Esophagus (tissue), 2 donors: ENCODE results near the gene ENDOV. TPM values are rescaled to one million over a fixed set of nuclear protein-coding genes. Genes with fewer than 3 reads are reported as not detected.
A peak's percentile ranks its signal among the peaks of the same experiment; 100 is the strongest.

Experiments used
- H3K27ac ChIP-seq, 2 donors: one replicate each; pipeline ENCODE4 v1.5.1; 2013; ENCODE audit warnings: low read depth in 2 of 2, mild to moderate bottlenecking in 2 of 2, inconsistent platforms in 1 of 2, low read length in 1 of 2, moderate library complexity in 1 of 2
- H3K27me3 ChIP-seq, 2 donors: one replicate each; pipeline ENCODE4 v1.6.1; 2013; ENCODE audit warnings: low read length in 2 of 2, control low read depth in 1 of 2, mild to moderate bottlenecking in 1 of 2; ENCODE audit not compliant: insufficient read depth in 2 of 2, control insufficient read depth in 1 of 2
- H3K36me3 ChIP-seq, 2 donors: one replicate each; pipeline ENCODE4 v1.6.1; 2013; ENCODE audit warnings: low read length in 1 of 2; ENCODE audit not compliant: control insufficient read depth in 2 of 2, insufficient read depth in 2 of 2
- H3K4me1 ChIP-seq, 2 donors: one replicate each; pipeline ENCODE4 v1.6.1; 2013; ENCODE audit warnings: low read length in 1 of 2; ENCODE audit not compliant: control insufficient read depth in 2 of 2, insufficient read depth in 2 of 2
- H3K4me3 ChIP-seq, 2 donors: one replicate each; pipeline ENCODE4 v1.5.1; 2013; ENCODE audit warnings: low read length in 2 of 2, mild to moderate bottlenecking in 2 of 2, low read depth in 1 of 2, moderate library complexity in 1 of 2
- H3K9me3 ChIP-seq, 2 donors: one replicate each; pipeline ENCODE4 v1.6.1; 2013; ENCODE audit warnings: mild to moderate bottlenecking in 2 of 2, low read depth in 1 of 2, low read length in 1 of 2, moderate library complexity in 1 of 2; ENCODE audit not compliant: control insufficient read depth in 2 of 2, insufficient read depth in 1 of 2
- WGBS, 2 donors: extraction: QIAGEN DNeasy Blood & Tissue Kit; methylation state at CpG; one replicate each; pipeline ENCODE4 v1.1.7; 2013; 5-methylcytosine and 5-hydroxymethylcytosine counted together
- polyA plus RNA-seq, 2 donors: library from polyadenylated mRNA; stranded (reverse); fragments of 200-250 nt; gene quantifications; one replicate each; pipeline ENCODE4 v1.2.3, GENCODE V29; 2013
- donor health status: healthy with polysubstance abuse.
- donor health status: Bipolar disorder and iron deficiency.

ENDOV gene
- polyA plus RNA-seq, 2 donors: 10.8 to 11.9 TPM

DNA sequence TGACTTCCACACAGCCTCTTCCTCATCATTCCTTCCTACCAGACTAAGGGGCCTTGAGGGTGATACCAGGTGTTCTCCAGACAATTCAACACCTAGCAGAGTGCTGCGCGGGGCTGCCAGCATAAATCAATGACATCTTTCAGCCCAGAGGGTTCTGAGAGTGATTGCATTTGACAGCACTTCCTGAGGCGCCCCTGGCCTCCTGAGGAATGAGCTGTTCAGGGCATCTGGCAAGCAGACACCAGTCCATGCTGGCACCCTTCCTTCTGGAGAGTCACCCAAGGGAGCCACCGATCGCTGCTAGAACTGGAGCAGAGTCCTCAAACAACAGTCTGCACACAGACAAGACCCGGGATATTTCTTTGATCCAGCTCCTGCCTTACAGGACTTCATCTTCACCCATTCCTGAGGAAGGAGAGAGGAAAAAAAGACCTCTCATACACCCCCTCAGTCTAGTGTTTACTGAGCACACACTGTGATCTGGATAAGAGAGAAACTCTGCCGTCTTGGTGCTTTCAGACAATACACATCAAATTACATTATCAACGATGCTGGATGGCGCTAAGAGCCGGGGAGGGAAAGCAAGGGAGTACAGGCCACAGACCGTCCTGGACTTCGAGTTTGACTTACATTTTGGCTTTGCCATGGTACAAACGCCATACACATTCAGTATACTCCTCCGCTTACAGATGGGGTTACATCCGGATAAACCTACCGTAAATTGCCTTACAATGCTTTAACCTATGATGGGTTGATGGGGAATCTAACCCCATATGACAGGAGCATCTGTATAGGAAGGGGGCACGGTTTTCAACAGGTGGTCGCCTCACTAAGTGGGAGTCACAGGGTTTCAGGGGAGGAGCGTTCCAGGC, 38.4 kb downstream of the ENDOV start:
- peaks cover 0 to 4% of the 10 kb centered on the region in 2 donors for H3K4me1 ChIP-seq
- WGBS, 2 donors: 72 to 75% methylated on average over 19 of the region's 19 CpGs
- peak overlapping the region in 1 of 2 donors; percentile 76 for H3K4me3 ChIP-seq
- H3K27ac ChIP-seq: no peak overlapping the region
- H3K9me3 ChIP-seq: peaks cover 0 to 2% of the 10 kb centered on the region in 2 donors
- H3K27me3 ChIP-seq: no peaks in the 10 kb centered on the region
- H3K36me3 ChIP-seq: no peaks in the 10 kb centered on the region

- no peaks in the 10 kb centered on the region for H3K27me3 ChIP-seq
- 32 to 49% methylated on average over 23 to 36 of the region's 36 CpGs for whole genome bisulfite sequencing, 2 donors
- peaks cover 0 to 4% of the 10 kb centered on the region in 2 donors for H3K4me1 ChIP-seq
Measured at GRCh38 chr17:80453998-80454556, 39.1 kb downstream of the ENDOV start.

DNA sequence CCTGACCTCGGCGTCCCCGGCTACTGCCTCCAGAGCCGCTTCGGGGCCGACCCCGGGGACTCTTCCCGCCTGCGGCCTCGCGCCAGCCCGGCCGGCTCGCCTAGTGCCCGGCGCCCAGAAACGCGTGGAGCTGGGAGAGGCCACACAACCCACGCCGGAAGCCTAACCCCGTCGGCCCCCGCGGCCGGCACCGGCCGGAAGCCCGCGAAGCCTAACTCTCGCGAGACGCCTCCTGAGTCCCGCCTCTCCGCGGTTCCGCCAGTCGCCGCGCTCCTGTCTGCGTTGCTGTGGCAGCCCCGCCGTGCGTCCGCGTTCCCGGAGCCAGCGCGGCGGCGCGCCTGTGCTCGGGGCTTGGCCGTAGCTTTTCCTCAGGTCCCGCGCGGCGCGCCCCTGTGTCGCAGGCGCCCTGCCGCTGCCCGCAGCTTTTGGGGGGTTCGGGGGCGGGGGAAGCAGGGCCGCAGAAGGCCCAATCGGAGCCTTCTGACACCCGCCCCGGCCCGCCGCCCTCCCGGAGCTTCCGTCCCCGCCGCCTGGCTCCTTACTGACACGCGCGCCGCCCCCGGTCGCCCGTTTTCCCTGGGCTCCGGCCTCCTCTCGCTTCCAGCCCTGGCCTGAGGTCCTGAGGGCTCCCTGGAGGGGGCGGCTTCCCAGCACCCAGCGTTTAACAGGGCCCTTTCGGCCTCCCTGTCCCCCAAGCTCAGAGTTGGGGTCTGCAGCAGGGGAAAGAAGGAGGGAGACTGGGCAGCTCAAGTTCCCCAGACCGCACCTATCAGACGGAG, 39.8 kb downstream of the ENDOV start:
- H3K9me3 ChIP-seq: peaks cover 0 to 2% of the 10 kb centered on the region in 2 donors
- H3K4me1 ChIP-seq: peaks cover 0 to 4% of the 10 kb centered on the region in 2 donors
- H3K27me3 ChIP-seq: no peaks in the 10 kb centered on the region
- peak overlapping the region; percentile 70 to 76 for H3K4me3 ChIP-seq
- peak overlapping the region; percentile 98 for H3K27ac ChIP-seq
- WGBS, 2 donors: 1% methylated on average over 80 to 88 of the region's 88 CpGs
- H3K36me3 ChIP-seq: no peaks in the 10 kb centered on the region

More at GRCh38 chr17:80453998-80454556, 39.1 kb downstream of the ENDOV start:
- Histone ChIP-seq H3K36me3 (no peaks in the 10 kb centered on the region), H3K27ac (peak overlapping the region; percentile 91 to 98), H3K4me3 (peak overlapping the region; percentile 70 to 76), H3K9me3 (peaks cover 0 to 2% of the 10 kb centered on the region in 2 donors)

GRCh38 chr17:80455336-80455710, 40.4 kb downstream of the ENDOV start:
- peak overlapping the region; percentile 98 for H3K27ac ChIP-seq
- peak overlapping the region; percentile 70 to 76 for H3K4me3 ChIP-seq
- H3K36me3 ChIP-seq: no peaks in the 10 kb centered on the region
- 5% methylated on average over 20 of the region's 20 CpGs for WGBS, 2 donors
- peaks cover 0 to 4% of the 10 kb centered on the region in 2 donors for H3K4me1 ChIP-seq
- no peaks in the 10 kb centered on the region for H3K27me3 ChIP-seq
- H3K9me3 ChIP-seq: peaks cover 0 to 2% of the 10 kb centered on the region in 2 donors

DNA sequence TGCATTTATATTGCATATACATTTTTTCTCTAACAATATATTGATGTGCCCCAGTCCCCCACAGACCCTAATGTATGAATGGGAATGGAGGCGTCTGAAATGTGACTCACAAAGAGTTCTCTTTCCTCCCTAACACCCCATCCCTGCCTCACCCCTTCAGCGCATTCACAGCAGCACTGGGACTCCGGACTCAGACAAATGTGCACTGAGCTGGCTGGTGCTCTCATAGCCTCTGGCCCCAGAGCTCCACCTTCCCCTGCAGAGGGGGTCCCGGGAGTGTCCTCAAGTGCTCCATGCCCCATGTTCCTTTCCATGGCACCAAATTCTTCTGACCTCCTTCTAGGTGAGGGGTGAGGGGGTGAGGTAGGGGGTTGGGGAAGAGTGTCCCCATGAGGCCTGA, 40.8 kb downstream of the ENDOV start:
- no peaks in the 10 kb centered on the region for H3K27me3 ChIP-seq
- no peaks in the 10 kb centered on the region for H3K36me3 ChIP-seq
- no peak overlapping the region for H3K27ac ChIP-seq
- no peak overlapping the region for H3K4me3 ChIP-seq
- 50 to 55% methylated on average over 4 of the region's 4 CpGs for WGBS, 2 donors
- peaks cover 0 to 4% of the 10 kb centered on the region in 2 donors for H3K4me1 ChIP-seq
- peaks cover 0 to 2% of the 10 kb centered on the region in 2 donors for H3K9me3 ChIP-seq

- 71 to 73% methylated on average over 21 of the region's 21 CpGs for WGBS, 2 donors
- H3K27ac ChIP-seq: no peak overlapping the region
- H3K9me3 ChIP-seq: no peaks in the 10 kb centered on the region
- peaks cover 0 to 4% of the 10 kb centered on the region in 2 donors for H3K4me1 ChIP-seq
- H3K27me3 ChIP-seq: no peaks in the 10 kb centered on the region
- H3K36me3 ChIP-seq: no peaks in the 10 kb centered on the region
- no peak overlapping the region for H3K4me3 ChIP-seq
Measured at GRCh38 chr17:80456465-80457235, 41.7 kb downstream of the ENDOV start.

DNA sequence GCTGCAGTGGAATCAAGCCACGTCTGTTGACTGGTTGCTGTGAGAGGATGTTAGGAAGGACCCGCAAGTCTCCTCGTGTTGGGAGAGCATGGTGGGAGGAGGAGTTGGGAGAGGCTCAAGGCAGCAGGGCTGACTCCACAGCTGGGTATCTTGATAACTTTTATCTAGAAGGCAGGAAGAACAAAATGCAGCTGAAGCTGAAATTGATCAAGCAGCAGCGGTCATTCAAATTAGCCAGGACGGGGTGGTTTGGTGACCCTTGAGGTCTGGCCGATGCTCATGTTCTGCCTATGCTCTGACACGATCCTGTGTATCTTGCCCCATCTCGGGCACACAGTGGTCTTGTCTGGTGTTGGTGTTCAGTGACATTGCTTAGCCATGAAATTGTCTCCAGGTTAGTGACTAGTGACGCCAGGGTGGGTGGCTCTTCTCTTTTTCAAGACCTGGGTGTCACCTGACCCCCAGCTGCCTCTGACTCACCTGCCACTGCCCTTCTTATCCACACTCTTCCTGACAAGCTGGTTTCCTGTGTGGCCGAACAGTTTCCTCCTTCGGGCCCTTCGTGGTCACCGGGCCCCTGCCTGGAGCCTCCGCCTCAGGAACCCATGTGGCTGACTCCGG, 42.4 kb downstream of the ENDOV start:
- H3K4me1 ChIP-seq: peaks cover 0 to 4% of the 10 kb centered on the region in 2 donors
- H3K27ac ChIP-seq: no peak overlapping the region
- WGBS, 2 donors: 68 to 70% methylated on average over 15 of the region's 15 CpGs
- H3K36me3 ChIP-seq: no peaks in the 10 kb centered on the region
- no peaks in the 10 kb centered on the region for H3K27me3 ChIP-seq
- no peaks in the 10 kb centered on the region for H3K9me3 ChIP-seq
- no peak overlapping the region for H3K4me3 ChIP-seq

DNA sequence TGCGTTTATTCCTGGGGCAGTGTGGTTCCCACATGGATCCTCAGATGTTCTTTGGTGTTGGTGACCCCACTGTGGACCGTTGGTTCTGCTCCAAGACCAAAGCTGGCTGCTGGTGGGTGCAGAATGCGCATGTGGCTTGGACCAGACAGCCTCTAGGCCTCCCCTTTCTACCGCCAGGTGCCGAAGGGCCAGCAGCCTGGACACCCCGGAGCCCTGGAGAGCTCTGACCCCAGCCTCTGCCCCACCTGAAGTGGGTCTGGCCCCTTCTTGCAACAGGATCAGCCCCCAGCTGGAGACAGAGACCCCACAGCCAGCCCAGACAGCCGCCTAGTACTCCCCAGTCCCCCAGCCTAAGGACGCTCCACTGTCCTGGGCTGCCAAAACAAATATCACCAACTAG, 43.0 kb downstream of the ENDOV start:
- Histone ChIP-seq H3K4me1 (peaks cover 0 to 4% of the 10 kb centered on the region in 2 donors), H3K27me3 (no peaks in the 10 kb centered on the region)
- 85 to 87% methylated on average over 7 to 8 of the region's 8 CpGs for WGBS, 2 donors

More for the DNA sequence above, 43.0 kb downstream of the ENDOV start:
- no peak overlapping the region for H3K27ac ChIP-seq
- no peaks in the 10 kb centered on the region for H3K36me3 ChIP-seq
- H3K4me3 ChIP-seq: no peak overlapping the region
- no peaks in the 10 kb centered on the region for H3K9me3 ChIP-seq
